Common myeloid progenitor, CD34-positive (primary cell): ENCODE data around the gene SLC2A1.

ENCODE experiments used
- CTCF ChIA-PET: fragments of 350-600 bp; sonication (Branson Sonifier 250); formaldehyde crosslinking; loops from one replicate; lab custom pipeline; 2021; ENCODE audit warnings: antibody characterized with exemption; lab: Charles Lee
- POLR2A ChIA-PET: fragments of 350-600 bp; sonication (Branson Sonifier 250); formaldehyde crosslinking; loops from one replicate; lab custom pipeline; 2021; ENCODE audit warnings: antibody characterized with exemption; lab: Charles Lee
- DNase-seq, 3 donors: peaks; one replicate each; pipeline versions ENCODE4 v3.0.0 to v3.0.0-alpha.2; 2013
- H3K27ac ChIP-seq, 2 experiments: 1 replicate in 1 of 2; 2 replicates in 1 of 2; pipeline ENCODE4 v1.7.0; 2013; ENCODE audit warnings: inconsistent platforms in 2 of 2, low read length in 2 of 2, mild to moderate bottlenecking in 2 of 2, low read depth in 1 of 2, moderate library complexity in 1 of 2; ENCODE audit not compliant: severe bottlenecking in 2 of 2, insufficient read depth in 1 of 2, poor library complexity in 1 of 2
- H3K27me3 ChIP-seq, 5 experiments: replicated peaks in 2 of 5; 1 replicate in 3 of 5; 2 replicates in 2 of 5; pipeline versions ENCODE4 v1.6.1 to v1.7.0; 2013; ENCODE audit warnings: low read length in 4 of 5, mild to moderate bottlenecking in 2 of 5, moderate library complexity in 2 of 5, inconsistent platforms in 1 of 5; ENCODE audit not compliant: insufficient read depth in 5 of 5, control insufficient read depth in 4 of 5
- H3K36me3 ChIP-seq, 4 experiments: 1 replicate in 2 of 4; 2 replicates in 2 of 4; pipeline versions ENCODE4 v1.6.1 to v1.7.0; 2013; ENCODE audit warnings: low read length in 3 of 4, control low read depth in 1 of 4, mild to moderate bottlenecking in 1 of 4; ENCODE audit not compliant: control insufficient read depth in 4 of 4, insufficient read depth in 4 of 4
- H3K4me1 ChIP-seq, 4 experiments: 1 replicate in 3 of 4; 2 replicates in 1 of 4; pipeline versions ENCODE4 v1.6.1 to v1.7.1; 2013; ENCODE audit warnings: low read length in 3 of 4, mild to moderate bottlenecking in 3 of 4, control low read depth in 1 of 4, inconsistent platforms in 1 of 4, moderate library complexity in 1 of 4; ENCODE audit not compliant: control insufficient read depth in 4 of 4, insufficient read depth in 4 of 4; ENCODE audit errors: control extremely low read depth in 1 of 4
- H3K4me3 ChIP-seq, 7 experiments: 1 replicate in 4 of 7; 2 replicates in 3 of 7; pipeline versions ENCODE4 v1.5.1 to v1.7.0; 2013; ENCODE audit warnings: mild to moderate bottlenecking in 7 of 7, low read length in 6 of 7, moderate library complexity in 6 of 7, inconsistent platforms in 2 of 7, low read depth in 2 of 7, control low read depth in 1 of 7; ENCODE audit not compliant: insufficient read depth in 4 of 7, control insufficient read depth in 1 of 7; ENCODE audit errors: extremely low read depth in 1 of 7
- H3K9me3 ChIP-seq, 5 experiments: 1 replicate in 4 of 5; 2 replicates in 1 of 5; pipeline versions ENCODE4 v1.6.1 to v1.7.1; 2013; ENCODE audit warnings: low read length in 4 of 5, mild to moderate bottlenecking in 2 of 5, inconsistent platforms in 1 of 5, low read depth in 1 of 5, moderate library complexity in 1 of 5; ENCODE audit not compliant: control insufficient read depth in 4 of 5, insufficient read depth in 2 of 5; ENCODE audit errors: control extremely low read depth in 1 of 5
- WGBS: methylation state at CpG from one replicate; pipeline ENCODE4 v1.1.5; 2013; ENCODE audit not compliant: insufficient coverage; 5-methylcytosine and 5-hydroxymethylcytosine counted together

SLC2A1 gene

GRCh38 chr1:43001434-43001833, 42.8 kb upstream of the SLC2A1 start:
- CTCF ChIA-PET = interaction anchor here (1.1 kb wide), 1 partner anchor 10 kb away, joined by 3 read pairs; no protein-coding TSS in a partner anchor
- POLR2A ChIA-PET = no interaction called here
- H3K4me3 ChIP-seq = no peak overlapping the region
- no peak for DNase-seq
- H3K27me3 ChIP-seq = peaks cover 0 to 6% (median 0%) of the 10 kb centered on the region in 5 experiments
- no peaks in the 10 kb centered on the region for H3K36me3 ChIP-seq
- no peaks in the 10 kb centered on the region for H3K9me3 ChIP-seq
- H3K27ac ChIP-seq = no peak overlapping the region
- H3K4me1 ChIP-seq = no peaks in the 10 kb centered on the region

GRCh38 chr1:43000271-43000670, 41.6 kb upstream of the SLC2A1 start:
- whole genome bisulfite sequencing = 100% methylated on average over 1 of the region's 1 CpG
- CTCF ChIA-PET = interaction anchor here (1.4 kb wide), 1 partner anchor 19 kb away, joined by 3 read pairs; no protein-coding TSS in a partner anchor
- POLR2A ChIA-PET = no interaction called here
- H3K9me3 ChIP-seq = no peaks in the 10 kb centered on the region
- no peaks in the 10 kb centered on the region for H3K36me3 ChIP-seq
- no peak overlapping the region for H3K27ac ChIP-seq
- H3K4me1 ChIP-seq = no peaks in the 10 kb centered on the region
- no peak overlapping the region for H3K4me3 ChIP-seq
- peaks cover 0 to 2% (median 0%) of the 10 kb centered on the region in 5 experiments for H3K27me3 ChIP-seq
- no peak for DNase-seq

GRCh38 chr1:42999308-42999707, 40.6 kb upstream of the SLC2A1 start:
- Histone ChIP-seq H3K27me3 (no peaks in the 10 kb centered on the region), H3K27ac (no peak overlapping the region), H3K4me1 (no peaks in the 10 kb centered on the region), H3K9me3 (no peaks in the 10 kb centered on the region), H3K36me3 (no peaks in the 10 kb centered on the region), H3K4me3 (no peak overlapping the region)
- DNase-seq = no peak
- ChIA-PET POLR2A (no interaction called here), CTCF (interaction anchor here (1.4 kb wide), 1 partner anchor 18 kb away, joined by 3 read pairs; no protein-coding TSS in a partner anchor)

- H3K27ac ChIP-seq = no peak overlapping the region
- peaks cover 8 to 9% (median 8%) of the 10 kb centered on the region in 4 experiments for H3K4me1 ChIP-seq
- H3K27me3 ChIP-seq = no peaks in the 10 kb centered on the region
- CTCF ChIA-PET = interaction anchor here (0.6 kb wide), 1 partner anchor 9 kb away, joined by 3 read pairs; no protein-coding TSS in a partner anchor
- DNase-seq = no peak
- no peak overlapping the region for H3K4me3 ChIP-seq
- POLR2A ChIA-PET = no interaction called here
- H3K9me3 ChIP-seq = no peaks in the 10 kb centered on the region
- WGBS = 100% methylated on average over 2 of the region's 2 CpGs
- H3K36me3 ChIP-seq = no peaks in the 10 kb centered on the region
These were observed 39.7 kb upstream of the SLC2A1 start for GRCh38 chr1:42998386-42998785.

GRCh38 chr1:42996384-42996970, 37.8 kb upstream of the SLC2A1 start:
- Histone ChIP-seq H3K4me3 (no peak overlapping the region), H3K27me3 (no peaks in the 10 kb centered on the region), H3K4me1 (peaks cover 8 to 14% (median 12%) of the 10 kb centered on the region in 4 experiments), H3K9me3 (no peaks in the 10 kb centered on the region), H3K27ac (no peak overlapping the region), H3K36me3 (no peaks in the 10 kb centered on the region)
- ChIA-PET POLR2A (interaction anchor here (0.5 kb wide), 1 partner anchor 14 kb away, joined by 8 read pairs; no protein-coding TSS in a partner anchor), CTCF (interaction anchor here (1.2 to 1.4 kb wide), 3 partner anchors 10 to 84 kb away, joined by 3 read pairs; no protein-coding TSS in a partner anchor)
- DNase-seq = no peak
- 100% methylated on average over 1 of the region's 6 CpGs for WGBS

GRCh38 chr1:42993502-42994136, 35.0 kb upstream of the SLC2A1 start:
- H3K4me3 ChIP-seq = peak overlapping the region in 3 of 7 experiments; percentile 21 to 43 (median 31)
- ChIA-PET CTCF (interaction anchor here (1.0 kb wide), 3 partner anchors 10 to 71 kb away, joined by 3 to 4 read pairs (median 3); no protein-coding TSS in a partner anchor), POLR2A (interaction anchor here (0.7 kb wide), 1 partner anchor 49 kb away, joined by 3 read pairs; no protein-coding TSS in a partner anchor)
- peak overlapping the region in 1 of 2 experiments; percentile 44 for H3K27ac ChIP-seq
- H3K27me3 ChIP-seq = no peaks in the 10 kb centered on the region
- peak; percentile 83 to 97 (median 97) for DNase-seq
- H3K36me3 ChIP-seq = no peaks in the 10 kb centered on the region
- WGBS = 28% methylated on average over 7 of the region's 8 CpGs
- peaks cover 8 to 14% (median 12%) of the 10 kb centered on the region in 4 experiments for H3K4me1 ChIP-seq
- peaks cover 0 to 4% (median 0%) of the 10 kb centered on the region in 5 experiments for H3K9me3 ChIP-seq

GRCh38 chr1:42992054-42992571, 33.4 kb upstream of the SLC2A1 start:
- DNase-seq = no peak
- ChIA-PET CTCF (no interaction called here), POLR2A (no interaction called here)
- Histone ChIP-seq H3K4me3 (no peak overlapping the region), H3K36me3 (no peaks in the 10 kb centered on the region), H3K4me1 (peaks cover 8 to 14% (median 12%) of the 10 kb centered on the region in 4 experiments), H3K9me3 (peaks cover 0 to 4% (median 0%) of the 10 kb centered on the region in 5 experiments), H3K27me3 (no peaks in the 10 kb centered on the region), H3K27ac (no peak overlapping the region)
- 100% methylated on average over 5 of the region's 5 CpGs for WGBS
